Activated T-helper 2 cell treated with anti-CD3 and anti-CD28 coated beads, Interferon-gamma antibody, Interleukin-2, Interleukin-4, amounts not matched to agents 10 μg/mL and 5 μg/mL and 100 μg/mL, durations not matched to agents 14 hours and 24 hours and 36 hours (primary cell): ENCODE data around the gene ZIC4. TPM values are rescaled to one million over a fixed set of nuclear protein-coding genes. Genes with fewer than 3 reads are reported as not detected.

Experiments
- DNase-seq: peaks from one replicate; pipeline ENCODE4 v3.0.0; 2021; ENCODE audit warnings: low spot score
- H3K27ac Mint-ChIP-seq: one replicate; pipeline ENCODE4 v1.8.0; 2021; ENCODE audit warnings: mixed read lengths
- H3K27me3 Mint-ChIP-seq: one replicate; pipeline ENCODE4 v1.8.0; 2021; ENCODE audit warnings: low read depth, mixed read lengths
- H3K36me3 Mint-ChIP-seq: one replicate; pipeline ENCODE4 v1.8.0; 2021; ENCODE audit warnings: low read depth, mixed read lengths
- H3K4me1 Mint-ChIP-seq: one replicate; pipeline ENCODE4 v1.8.0; 2021; ENCODE audit warnings: low read depth, mixed read lengths
- H3K4me3 Mint-ChIP-seq: one replicate; pipeline ENCODE4 v1.8.0; 2021; ENCODE audit warnings: low read depth, mild to moderate bottlenecking, moderate library complexity, mixed read lengths
- H3K9me3 Mint-ChIP-seq: one replicate; pipeline ENCODE4 v1.8.0; 2021; ENCODE audit warnings: mixed read lengths
- intact Hi-C: fragments of 100-400 bp; cut with micrococcal nuclease; formaldehyde crosslinking; loops from one replicate; pipeline ENCODE4 v1.15.1; 2023
- total RNA-seq: library from RNA; stranded (reverse); gene quantifications from 2 replicates; pipeline ENCODE4 v1.2.3, GENCODE V29; 2022

The ZIC4 gene
- total RNA-seq, result not detected in 2 replicates

DNA sequence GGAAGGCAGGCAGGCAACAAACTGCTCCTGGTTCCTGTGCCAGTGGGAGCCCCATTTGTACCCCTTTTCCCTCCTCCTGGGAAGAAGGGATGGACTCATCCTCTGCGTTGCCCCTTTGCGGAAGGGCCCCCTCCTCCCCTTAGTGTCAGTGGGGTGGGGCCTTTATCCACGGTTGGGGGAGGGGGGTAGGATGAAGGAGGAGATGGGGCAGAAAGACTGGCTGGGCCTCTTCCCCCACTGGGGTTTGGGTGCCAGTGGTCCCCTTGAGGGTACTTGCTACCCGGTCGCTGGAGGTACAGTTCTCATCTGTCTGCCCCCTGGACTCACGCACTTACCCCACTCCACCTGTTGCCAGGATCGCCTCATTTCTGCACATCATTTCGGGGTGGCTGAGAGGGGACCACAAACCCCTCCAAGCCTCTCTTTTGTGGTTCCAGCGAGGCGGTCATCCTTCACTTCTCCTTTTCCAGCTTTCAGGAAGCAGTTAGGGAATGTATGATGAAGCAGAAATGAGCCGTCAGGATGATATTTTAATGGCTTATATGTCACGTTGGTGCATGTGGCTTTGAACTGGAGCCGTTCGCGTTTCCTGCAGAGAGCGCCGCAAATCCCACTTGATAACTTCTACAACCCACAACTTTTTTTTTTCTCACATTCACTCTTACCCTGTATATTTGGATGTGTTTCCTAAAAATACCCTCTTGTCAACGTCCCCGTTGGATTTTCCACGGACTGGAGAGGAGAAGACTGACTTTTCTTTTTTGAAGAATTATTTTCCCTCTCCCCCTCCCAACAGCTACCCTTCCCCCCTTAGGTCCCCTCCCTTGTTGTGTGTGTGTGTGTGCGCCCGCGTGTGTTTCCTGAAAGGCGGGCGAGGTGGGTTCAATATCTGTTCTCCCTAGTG is at the start of gene ZIC4:
TSS of gene ZIC4 (minus strand) at position 516 of the 904 bp plus-strand sequence. CDS start 3,746 bp downstream, outside the sequence.
- no peak within 1 kb of the TSS for H3K4me3 Mint-ChIP-seq
- H3K27ac Mint-ChIP-seq, result no peak within 1 kb of the TSS
- no peak for DNase-seq
- peaks cover 14% of the 10 kb centered on the region for H3K9me3 Mint-ChIP-seq
- H3K36me3 Mint-ChIP-seq, result peaks cover 9% of the 10 kb centered on the region
- peaks cover 6% of the 10 kb centered on the region for H3K4me1 Mint-ChIP-seq
- intact Hi-C loops, result no loop called here
- H3K27me3 Mint-ChIP-seq, result peaks cover 67% of the 10 kb centered on the region

DNA sequence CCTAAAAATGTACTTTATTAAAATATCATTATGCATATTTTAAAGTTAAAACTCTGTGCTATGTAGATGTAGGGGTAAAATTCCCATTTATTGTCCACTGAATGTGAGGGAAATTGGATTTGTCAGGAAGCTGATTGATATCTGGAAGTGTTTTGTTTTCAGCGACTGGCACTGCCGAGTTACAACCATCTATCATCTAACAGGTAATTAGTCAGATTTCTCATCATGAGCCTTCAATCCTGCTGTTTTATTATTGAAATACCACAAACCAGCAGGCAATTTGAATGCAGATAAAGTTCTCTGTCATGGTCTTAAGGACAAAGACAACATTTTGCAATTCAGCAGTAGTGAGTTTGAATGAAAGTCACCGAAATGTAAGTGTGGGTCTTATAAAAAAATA is 43.3 kb upstream of the ZIC4 start:
- Mint-ChIP-seq H3K27me3 (no peaks in the 10 kb centered on the region), H3K36me3 (no peaks in the 10 kb centered on the region), H3K9me3 (no peaks in the 10 kb centered on the region), H3K27ac (no peak overlapping the region), H3K4me1 (no peaks in the 10 kb centered on the region), H3K4me3 (no peak overlapping the region)
- no peak for DNase-seq
- intact Hi-C loops, result no loop called here

DNA sequence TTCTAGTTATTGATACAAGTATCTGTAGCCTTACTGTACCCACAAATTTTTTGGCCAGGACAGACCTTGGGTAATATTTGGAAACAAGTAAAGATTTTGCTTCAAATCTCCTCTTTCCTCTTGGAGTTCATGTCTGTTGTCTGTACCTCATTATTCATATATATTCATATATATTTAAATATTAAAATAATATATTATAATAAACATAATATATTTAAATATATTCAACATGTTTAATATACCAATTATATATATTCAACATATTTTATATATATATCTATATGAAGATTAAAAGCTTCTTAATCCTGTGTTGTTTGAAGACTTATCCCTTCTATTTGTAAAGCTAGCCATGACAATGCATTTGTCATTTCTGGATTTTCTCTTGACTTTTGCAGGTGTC is 40.9 kb upstream of the ZIC4 start:
- Mint-ChIP-seq H3K27ac (no peak overlapping the region), H3K27me3 (no peaks in the 10 kb centered on the region), H3K4me3 (no peak overlapping the region), H3K9me3 (no peaks in the 10 kb centered on the region), H3K36me3 (no peaks in the 10 kb centered on the region), H3K4me1 (no peaks in the 10 kb centered on the region)
- intact Hi-C loops, result no loop called here
- no peak for DNase-seq

DNA sequence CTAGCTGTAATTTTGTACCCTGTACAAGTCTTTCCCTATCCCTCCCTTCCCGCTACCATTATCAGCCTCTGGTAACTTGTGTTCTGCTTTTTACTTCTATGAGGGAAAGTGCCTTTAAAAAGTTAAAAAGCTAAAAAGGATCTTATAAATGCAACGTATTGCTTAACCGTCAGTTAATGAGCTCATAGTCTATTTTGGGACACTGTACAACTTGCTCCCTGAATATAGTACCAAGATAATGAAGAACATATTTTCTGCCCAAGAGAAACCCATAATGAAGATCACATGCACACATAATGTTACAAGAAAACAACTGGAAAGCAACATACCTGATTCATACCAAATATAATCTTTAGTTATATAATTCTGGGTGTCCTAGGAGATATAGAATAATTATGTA is 25.4 kb upstream of the ZIC4 start:
- DNase-seq, result no peak
- H3K36me3 Mint-ChIP-seq, result no peaks in the 10 kb centered on the region
- H3K9me3 Mint-ChIP-seq, result no peaks in the 10 kb centered on the region
- H3K27ac Mint-ChIP-seq, result no peak overlapping the region
- peaks cover 3% of the 10 kb centered on the region for H3K27me3 Mint-ChIP-seq
- H3K4me1 Mint-ChIP-seq, result no peaks in the 10 kb centered on the region
- no peak overlapping the region for H3K4me3 Mint-ChIP-seq
- intact Hi-C loops, result no loop called here

DNA sequence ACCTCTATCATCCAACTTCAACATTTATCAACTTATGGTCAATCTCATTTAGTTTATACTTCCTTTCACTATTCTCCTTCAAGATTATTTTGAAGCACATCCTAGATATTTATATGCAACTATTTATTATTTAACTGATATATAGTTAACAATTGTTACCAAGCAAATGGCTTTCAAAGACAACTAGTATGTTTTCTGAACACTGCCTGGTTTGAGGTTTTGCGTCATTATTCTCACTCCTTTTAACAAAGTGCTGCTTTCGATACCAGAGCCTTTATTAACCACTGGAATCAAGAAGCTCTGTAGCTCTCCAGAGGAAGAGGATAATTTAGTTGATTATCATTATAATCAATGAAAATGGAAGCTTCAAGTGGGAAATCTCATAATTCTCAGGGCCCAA is 22.4 kb upstream of the ZIC4 start:
- H3K9me3 Mint-ChIP-seq, result no peaks in the 10 kb centered on the region
- peaks cover 15% of the 10 kb centered on the region for H3K27me3 Mint-ChIP-seq
- no peak overlapping the region for H3K4me3 Mint-ChIP-seq
- H3K27ac Mint-ChIP-seq, result no peak overlapping the region
- no peaks in the 10 kb centered on the region for H3K36me3 Mint-ChIP-seq
- no peaks in the 10 kb centered on the region for H3K4me1 Mint-ChIP-seq
- intact Hi-C loops, result no loop called here
- DNase-seq, result no peak

DNA sequence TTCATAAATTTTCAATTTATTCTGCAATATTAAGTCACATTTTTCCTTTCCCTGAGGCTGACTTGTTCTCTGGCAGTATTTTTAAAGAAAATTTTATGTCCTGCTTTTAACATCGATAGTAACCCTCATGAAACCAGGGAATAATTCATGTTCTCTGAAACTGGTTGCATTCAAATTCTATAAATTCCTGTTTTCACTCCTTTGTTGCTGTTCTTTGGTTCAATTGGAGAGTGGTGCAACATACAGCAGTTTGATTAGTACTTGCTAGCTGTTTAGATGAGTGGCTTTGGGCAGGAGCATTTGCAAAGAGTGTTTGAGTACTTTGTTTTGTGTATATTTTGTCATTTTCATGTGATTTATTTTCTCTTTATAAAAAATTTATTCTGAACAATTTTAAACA is 22.0 kb upstream of the ZIC4 start:
- intact Hi-C loops, result no loop called here
- Mint-ChIP-seq H3K27me3 (peaks cover 20% of the 10 kb centered on the region), H3K4me3 (no peak overlapping the region), H3K27ac (no peak overlapping the region), H3K4me1 (no peaks in the 10 kb centered on the region), H3K36me3 (no peaks in the 10 kb centered on the region), H3K9me3 (no peaks in the 10 kb centered on the region)
- no peak for DNase-seq

DNA sequence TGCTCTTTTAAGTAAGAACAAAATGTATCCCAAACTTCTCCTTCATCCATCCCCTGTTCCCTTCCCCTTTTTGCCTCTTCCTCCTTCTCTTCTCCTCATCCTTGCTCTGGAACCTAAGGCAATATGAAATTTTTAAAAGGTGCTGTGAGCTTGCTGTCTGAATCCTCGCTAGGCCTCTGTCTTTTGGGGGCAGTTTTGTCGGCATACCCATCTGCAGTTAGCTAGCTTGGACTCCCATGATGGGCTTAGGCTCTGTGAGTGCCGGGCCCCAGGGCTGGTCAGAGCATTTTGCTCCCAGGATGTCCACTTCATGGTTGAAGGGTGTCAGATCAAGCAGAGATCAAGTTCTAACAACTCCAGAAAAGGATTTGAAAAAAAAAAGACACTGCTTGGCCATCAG is 21.4 kb upstream of the ZIC4 start:
- no peak overlapping the region for H3K27ac Mint-ChIP-seq
- H3K9me3 Mint-ChIP-seq, result no peaks in the 10 kb centered on the region
- peaks cover 25% of the 10 kb centered on the region for H3K27me3 Mint-ChIP-seq
- no peaks in the 10 kb centered on the region for H3K4me1 Mint-ChIP-seq
- intact Hi-C loops, result no loop called here
- H3K4me3 Mint-ChIP-seq, result no peak overlapping the region
- no peak for DNase-seq
- H3K36me3 Mint-ChIP-seq, result peaks cover under 1% of the 10 kb centered on the region

GRCh38 chr3:147426931-147427330 is 20.6 kb upstream of the ZIC4 start:
- DNase-seq, result no peak
- Mint-ChIP-seq H3K4me3 (no peak overlapping the region), H3K36me3 (peaks cover 3% of the 10 kb centered on the region), H3K27ac (no peak overlapping the region), H3K9me3 (no peaks in the 10 kb centered on the region), H3K27me3 (peaks cover 34% of the 10 kb centered on the region), H3K4me1 (no peaks in the 10 kb centered on the region)
- intact Hi-C loops, result no loop called here

GRCh38 chr3:147425388-147425850 is 19.1 kb upstream of the ZIC4 start:
- Mint-ChIP-seq H3K4me3 (no peak overlapping the region), H3K9me3 (no peaks in the 10 kb centered on the region), H3K27ac (no peak overlapping the region), H3K27me3 (peaks cover 45% of the 10 kb centered on the region), H3K4me1 (no peaks in the 10 kb centered on the region), H3K36me3 (peaks cover 3% of the 10 kb centered on the region)
- DNase-seq, result no peak
- intact Hi-C loops, result no loop called here

DNA sequence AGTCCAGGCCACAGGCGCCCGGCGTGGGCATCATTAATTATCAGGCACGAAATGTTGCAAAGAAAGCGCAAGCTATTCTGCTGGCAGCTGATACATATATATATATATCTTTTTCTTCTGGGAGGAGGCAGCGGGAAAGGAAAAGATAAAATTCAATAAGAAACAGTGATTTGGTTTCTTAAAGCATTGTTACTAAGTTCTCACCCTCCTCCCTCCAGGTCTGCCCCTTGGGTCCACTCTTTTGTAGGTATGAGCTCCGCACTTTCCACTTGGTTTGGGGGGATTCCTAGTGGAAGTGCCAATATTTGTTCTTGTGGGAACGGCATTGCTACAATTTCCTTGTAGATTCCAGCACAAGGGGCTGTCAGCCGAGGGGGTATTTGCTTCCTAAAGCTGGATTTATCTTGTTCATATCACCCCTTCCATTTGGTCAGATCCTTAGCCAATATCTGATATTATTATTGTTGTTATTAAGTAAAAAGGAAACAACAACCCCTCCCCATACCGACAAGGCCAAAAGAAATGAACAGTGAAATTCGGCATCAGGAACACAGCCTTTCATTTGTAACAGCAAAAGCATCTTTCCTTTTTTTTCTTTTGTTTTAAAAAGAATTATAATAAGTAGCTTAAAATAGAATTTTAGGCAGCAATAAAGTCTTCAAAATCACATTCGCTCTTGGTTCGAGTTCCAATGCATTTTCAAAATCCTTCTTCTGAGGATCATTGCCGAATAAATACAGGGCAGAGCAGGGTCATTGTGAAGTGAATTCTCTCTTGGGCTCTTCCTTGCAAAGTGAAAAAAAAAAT is 18.4 kb upstream of the ZIC4 start:
- intact Hi-C loops, result no loop called here

DNA sequence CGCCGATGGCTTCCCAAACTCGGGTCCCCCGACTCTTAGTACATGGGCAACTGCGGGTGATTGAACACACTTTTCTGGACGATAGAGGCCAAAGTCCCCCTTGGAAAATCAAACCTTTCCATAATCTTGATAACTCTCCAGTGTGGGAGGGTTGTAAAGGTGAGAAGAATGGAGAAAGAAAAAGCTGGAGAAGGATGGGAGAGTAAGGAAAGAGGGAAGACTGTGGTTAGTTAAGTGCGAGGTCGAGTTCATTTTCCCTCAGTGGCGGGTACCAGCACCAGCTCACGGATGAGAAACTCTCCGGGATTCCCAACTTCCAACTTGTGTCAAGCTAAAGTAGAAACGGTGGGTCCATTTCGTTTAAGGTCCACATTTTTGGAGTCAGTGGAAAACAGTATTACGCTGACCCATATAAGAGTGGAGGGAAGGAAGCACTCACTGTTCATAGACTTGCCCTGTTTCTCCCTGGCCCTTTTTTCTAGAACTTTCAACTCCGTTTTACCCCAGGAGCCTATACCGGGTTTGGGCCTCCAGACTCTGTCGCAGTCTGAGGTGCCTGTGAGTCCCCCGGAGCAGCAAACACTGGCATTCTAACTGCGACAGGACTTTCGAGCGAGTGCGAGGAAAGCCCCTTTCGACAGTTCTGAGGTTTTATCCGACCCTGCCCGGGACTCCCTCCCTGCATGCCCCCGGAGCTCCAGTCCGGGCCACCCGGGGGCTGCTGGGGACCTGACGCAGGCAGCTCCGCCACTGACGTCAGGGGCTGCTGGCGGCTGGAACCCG is 17.6 kb upstream of the ZIC4 start:
- no peak for DNase-seq
- Mint-ChIP-seq H3K4me3 (no peak overlapping the region), H3K9me3 (no peaks in the 10 kb centered on the region), H3K4me1 (no peaks in the 10 kb centered on the region), H3K27me3 (peaks cover 57% of the 10 kb centered on the region), H3K27ac (no peak overlapping the region), H3K36me3 (peaks cover 3% of the 10 kb centered on the region)
- intact Hi-C loops, result loop anchor here (1.0 to 2.0 kb wide), 2 partner anchors 11 to 15 kb away; partner anchors contain the start of gene ZIC1

More for the DNA sequence above, 18.4 kb upstream of the ZIC4 start:
- Mint-ChIP-seq H3K4me1 (no peaks in the 10 kb centered on the region), H3K27ac (no peak overlapping the region), H3K4me3 (no peak overlapping the region), H3K36me3 (peaks cover 3% of the 10 kb centered on the region), H3K9me3 (no peaks in the 10 kb centered on the region), H3K27me3 (peaks cover 51% of the 10 kb centered on the region)
- no peak for DNase-seq

GRCh38 chr3:147423537-147423797 is 17.1 kb upstream of the ZIC4 start:
- Mint-ChIP-seq H3K36me3 (peaks cover 3% of the 10 kb centered on the region), H3K9me3 (no peaks in the 10 kb centered on the region), H3K4me1 (no peaks in the 10 kb centered on the region), H3K4me3 (no peak overlapping the region), H3K27ac (no peak overlapping the region), H3K27me3 (peaks cover 62% of the 10 kb centered on the region)
- DNase-seq, result no peak
- intact Hi-C loops, result loop anchor here (1.0 to 2.0 kb wide), 2 partner anchors 10 to 15 kb away; partner anchors contain the start of gene ZIC1
